GM18870 (cell line): ENCODE data around the gene ADK.

ENCODE experiments used
- ATAC-seq: cut with Tn5 transposase; IDR thresholded peaks from one replicate; pipeline ENCODE4 v1.9.1; 2021; ENCODE audit warnings: moderate library complexity; ENCODE audit not compliant: unreplicated experiment

Gene ADK

DNA sequence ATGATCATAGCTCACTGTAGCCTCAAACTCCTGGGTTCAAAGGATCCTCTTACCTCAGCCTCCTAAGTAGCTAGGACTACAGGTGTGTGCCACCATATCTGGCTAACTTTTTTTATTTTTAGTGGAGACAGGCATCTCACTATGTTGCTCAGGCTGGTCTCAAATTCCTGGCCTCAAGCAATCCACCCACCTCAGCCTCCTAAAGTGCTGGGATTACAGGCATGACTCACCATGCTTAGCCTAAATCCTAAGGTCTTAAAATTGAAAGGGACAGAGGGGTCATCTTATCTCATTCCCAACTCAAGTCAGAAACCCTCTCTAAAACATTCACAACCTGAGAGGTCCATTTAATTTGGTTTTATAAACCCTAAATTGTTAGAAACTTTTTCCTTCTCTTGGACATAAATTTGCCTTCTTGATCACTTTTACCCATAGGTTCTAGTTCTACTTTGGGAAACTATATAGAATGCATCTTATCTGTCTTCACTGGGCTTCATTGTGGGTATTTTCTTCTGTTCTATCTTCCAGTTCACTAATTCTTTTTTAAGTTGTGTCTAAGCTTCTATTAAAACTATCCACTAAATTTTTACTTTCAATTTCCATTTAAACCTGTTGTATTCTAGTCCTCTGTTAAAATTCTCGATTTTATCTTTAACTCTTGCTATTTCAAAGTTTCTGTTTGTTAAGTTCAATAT lies 492.0 kb downstream of the ADK start:
- ATAC-seq: no peak

DNA sequence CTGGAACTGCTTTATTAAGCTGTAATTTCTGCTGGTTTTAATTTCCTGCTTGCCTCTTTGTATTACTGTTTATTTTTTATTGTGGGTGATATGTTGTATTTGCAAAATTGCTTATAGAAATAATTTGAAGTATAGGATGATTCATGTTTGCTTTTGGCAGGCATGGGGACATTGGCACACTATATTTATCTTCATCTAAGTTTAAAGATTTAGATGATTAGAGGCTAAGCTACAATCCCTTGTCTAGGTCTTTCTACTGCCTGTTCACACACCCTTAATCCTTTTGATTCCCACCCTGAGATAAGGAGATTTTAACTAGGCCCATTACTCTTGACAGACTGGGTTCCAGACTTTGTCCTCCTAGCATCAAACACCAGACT lies 492.6 kb downstream of the ADK start:
- ATAC-seq: no peak

DNA sequence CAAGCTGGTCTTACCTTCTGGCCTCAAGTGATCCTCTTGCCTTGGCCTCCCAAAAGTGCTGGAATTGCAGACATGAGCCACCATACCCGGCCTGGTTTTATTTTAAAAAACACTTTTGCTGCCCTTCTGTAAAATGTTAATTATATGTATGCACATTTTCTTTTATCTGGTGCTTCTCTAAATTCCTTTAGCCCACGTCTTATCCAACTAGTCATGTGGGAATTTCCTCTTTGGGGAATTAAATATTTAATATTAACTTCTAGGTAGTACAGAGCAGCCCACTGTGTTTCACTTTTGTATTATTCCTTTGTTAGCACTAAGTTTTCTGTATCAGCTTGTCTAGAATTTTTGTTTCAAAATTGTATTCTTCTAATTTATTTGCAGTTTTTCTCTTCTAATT lies 493.7 kb downstream of the ADK start:
- ATAC-seq: no peak

DNA sequence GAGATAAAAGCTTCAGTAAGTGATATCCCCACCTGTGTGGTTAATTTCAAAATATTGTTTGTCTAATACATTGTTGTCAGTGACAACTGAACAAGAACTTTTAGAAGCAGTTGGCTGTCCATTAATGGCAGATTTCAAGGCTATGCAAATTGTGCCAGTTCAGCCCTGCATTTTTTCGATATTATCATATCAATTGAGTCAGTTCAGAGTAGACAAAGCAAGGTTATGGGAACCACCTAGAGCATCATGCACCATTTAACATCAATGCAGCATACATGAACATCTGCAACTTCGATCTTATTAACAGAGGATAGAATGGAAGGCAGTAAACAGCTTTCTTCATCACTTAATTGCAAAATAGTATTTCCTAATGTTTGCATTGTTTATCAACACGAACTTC lies 494.7 kb downstream of the ADK start:
- no peak for ATAC-seq

DNA sequence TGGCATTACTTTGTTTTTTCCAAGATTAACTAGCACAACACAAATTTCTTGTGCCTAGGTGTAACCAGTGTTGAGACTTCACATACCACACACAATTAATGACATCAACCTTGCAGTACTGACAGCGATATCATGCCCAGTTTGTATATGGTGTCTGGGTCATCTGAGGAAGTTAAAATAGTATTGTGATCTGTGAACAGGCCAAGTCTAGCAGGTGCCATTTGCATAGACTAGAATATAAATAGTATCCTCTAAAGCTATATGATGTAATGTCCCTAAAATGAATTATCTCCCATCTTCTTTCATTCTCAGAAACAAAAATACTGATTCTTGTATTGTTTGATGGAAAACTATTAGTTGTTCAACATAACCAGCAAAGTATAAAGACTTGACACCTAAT lies 499.6 kb downstream of the ADK start:
- no peak for ATAC-seq

DNA sequence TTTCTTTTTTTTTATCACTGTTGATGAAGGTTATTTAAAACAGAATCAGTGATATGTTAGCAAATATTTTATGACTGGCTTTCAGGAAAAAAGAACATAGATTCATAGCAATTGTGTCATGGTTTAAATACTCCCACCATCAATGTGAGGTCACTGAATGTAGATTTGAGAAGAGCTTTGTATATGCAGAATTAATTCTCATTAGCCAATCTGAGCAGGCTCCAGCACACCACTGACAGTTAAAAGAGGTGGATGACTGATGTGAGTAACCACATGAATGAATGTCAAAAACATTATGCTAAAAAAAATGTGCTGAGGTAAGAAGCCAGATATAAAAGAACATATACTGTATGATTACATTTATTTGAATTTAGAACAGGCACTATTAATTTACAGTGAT lies 500.5 kb downstream of the ADK start:
- no peak for ATAC-seq

DNA sequence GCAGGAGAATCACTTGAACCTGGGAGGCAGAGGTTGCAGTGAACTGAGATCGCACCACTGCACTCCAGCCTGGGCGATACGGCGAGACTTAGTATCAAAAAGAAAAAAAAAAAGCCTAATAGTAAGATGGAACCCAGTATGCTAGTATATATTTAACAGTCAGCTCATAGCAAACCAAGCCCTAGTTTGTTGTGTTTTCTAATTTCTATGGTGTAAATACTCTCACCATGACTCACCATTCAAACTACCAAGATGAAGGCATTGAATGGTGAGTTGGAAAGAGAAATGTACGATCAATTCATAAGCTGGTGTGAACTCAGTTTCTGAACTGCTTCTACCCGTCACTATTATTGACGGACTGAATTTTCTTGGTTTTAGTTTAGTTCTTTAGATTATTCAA lies 501.6 kb downstream of the ADK start:
- ATAC-seq: no peak

DNA sequence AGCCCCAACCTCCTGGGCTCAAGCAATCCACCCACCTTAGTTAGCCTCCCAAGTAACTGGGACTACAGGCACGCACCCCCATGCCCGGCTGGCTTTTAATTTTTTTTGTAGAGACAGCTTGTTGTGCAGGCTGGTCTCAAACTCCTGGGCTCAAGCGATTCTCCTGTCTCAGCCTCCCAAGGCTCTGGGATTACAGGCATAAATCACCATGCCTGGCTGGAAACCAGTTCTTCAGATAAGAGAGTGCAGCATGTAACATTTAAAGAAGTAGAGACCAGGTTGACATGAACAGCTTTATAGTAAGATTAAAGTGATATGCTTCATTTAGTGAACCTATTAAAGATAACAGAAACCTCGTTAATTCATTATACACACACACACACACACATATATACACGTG lies 507.5 kb downstream of the ADK start:
- no peak for ATAC-seq

DNA sequence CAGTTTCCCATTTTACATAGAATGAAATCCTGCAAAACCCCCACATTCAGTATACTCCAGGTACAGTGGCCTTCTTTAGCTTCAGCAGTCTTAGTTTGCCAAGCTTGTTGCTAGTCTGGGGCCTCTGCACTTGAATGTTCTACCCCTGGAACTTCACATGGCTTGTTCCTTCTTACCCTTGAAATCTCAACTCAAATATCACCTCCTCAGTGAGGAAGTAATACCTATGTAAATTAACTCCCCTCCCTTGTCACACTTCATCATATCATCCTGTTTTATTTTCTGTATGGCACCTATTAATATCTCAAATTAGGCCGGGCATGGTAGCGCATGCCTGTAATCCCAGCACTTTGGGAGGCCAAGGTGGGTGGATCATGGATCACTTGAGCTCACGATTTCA lies 511.6 kb downstream of the ADK start:
- no peak for ATAC-seq

DNA sequence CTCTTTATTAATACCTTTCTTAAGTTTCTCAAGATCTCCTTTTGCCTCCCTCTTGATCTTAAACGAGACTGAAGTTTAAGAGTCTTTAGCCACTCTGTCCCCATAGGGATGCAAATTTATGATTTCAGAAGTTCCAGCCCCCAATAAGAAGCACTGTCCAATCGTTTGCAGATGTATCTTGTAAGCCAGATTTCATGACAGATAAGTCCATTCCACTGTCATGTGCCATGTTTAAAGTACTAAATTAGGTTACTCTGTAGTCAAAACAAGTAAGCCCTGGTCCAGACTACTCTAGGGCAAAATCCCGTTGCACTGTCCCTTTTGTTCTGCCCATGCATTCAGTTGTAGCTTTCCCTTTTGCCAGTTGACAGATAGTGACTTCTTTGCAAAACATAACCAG lies 518.2 kb downstream of the ADK start:
- ATAC-seq: no peak

DNA sequence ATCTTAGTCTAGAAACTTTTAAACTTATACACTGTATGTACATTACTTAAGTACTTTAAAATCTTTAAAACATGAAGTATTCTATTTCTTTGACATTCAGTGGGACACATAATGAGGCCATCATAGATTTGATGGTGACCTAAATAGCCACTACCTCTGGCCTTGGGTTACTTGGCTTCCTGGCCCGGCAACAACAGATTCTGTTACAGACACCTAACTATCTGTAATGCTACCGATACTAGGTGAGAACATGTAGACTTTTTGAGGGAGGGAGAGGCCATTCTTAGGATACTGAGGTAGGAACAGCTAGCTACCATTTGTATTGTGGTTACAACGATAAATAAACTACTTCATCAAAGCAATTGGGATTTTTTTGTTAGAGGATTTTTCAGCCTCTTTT lies 520.7 kb downstream of the ADK start:
- ATAC-seq: no peak

DNA sequence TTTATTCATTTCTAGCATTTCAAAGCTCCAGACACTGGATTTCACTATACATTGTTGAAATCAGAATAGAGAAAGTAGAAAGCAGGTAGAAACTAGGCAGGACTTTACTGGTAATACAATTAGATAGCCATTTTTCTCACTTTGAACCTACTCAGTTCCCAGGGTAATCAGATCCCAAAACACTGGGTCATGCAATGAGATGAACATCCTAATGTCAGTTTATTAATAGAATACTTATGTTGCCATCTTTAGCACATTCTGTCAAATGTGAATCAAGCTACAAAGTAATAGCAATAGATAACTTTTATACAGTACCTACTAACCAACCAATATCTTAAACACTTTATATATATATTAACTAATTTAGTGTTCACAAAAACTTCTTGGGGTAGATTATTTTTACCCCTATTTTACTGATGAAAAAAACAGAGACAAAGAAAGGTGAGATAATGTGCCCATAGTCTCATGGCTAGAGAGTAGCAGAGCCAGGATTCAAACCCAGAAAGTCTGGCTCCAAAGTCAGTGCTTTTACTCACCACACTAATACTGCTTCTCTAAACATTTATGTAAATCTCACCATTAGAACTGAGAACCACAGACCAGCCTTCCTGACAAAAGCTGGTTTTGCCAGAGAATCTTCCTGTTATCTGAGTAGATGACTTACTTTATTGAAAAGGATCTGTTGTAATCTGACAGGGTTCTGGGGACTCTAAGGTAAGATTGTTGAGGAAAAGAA lies 521.6 kb downstream of the ADK start:
- no peak for ATAC-seq

DNA sequence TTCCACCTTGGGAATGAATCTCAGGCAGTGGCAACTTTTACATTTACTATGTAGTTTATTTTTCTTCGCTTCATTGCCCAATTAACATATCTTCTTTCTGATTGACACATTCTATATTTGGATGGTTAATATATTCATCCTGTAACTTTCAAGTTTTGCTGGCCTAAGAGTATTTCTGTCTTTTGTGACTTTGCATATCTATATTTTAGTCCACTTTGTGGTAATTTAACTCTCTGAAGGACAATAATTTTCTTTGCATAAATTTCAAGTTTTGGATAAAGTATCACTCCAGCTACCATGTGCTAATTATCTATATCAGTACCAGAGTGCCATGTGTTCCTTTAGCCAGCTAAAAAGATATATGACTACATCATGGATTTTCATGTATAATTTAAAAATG lies 523.9 kb downstream of the ADK start:
- ATAC-seq: no peak

DNA sequence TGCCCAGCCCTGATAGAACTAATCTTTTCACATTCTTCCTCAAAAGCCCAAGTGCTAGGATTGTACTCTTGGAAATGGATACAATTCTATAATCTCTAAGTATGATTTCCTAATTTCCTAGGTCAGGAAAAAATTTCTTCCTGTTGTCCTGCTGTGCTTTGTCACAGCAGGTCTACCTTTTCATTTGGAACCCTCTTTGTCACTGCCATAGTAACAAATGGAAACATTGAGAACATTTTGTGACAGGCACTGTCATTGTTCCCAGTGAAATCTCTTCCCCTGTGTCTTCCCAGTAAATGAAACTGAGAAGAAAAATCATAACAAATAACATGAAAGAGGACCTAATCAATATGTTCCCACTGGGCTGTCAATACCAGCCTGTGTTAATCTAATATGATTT lies 524.5 kb downstream of the ADK start:
- ATAC-seq: no peak

DNA sequence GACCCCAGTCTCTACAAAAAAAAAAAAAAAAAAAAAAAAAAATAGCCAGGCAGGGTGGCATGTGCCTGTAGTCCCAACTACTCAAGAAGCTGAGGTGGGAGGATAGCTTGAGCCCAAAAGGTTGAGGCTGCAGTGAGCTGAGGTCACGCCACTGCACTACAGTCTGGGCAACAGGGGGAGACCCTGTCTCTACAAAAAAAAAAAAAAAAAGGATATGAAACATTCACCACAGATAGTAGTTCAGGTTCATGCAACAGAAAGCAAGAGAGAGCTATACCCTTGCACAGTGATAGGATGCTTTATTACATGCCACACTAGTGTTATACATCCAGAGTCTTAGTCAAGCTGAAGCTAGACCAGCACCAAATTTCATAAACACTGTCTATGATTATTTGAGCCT lies 526.9 kb downstream of the ADK start:
- peak; percentile 78 for ATAC-seq

DNA sequence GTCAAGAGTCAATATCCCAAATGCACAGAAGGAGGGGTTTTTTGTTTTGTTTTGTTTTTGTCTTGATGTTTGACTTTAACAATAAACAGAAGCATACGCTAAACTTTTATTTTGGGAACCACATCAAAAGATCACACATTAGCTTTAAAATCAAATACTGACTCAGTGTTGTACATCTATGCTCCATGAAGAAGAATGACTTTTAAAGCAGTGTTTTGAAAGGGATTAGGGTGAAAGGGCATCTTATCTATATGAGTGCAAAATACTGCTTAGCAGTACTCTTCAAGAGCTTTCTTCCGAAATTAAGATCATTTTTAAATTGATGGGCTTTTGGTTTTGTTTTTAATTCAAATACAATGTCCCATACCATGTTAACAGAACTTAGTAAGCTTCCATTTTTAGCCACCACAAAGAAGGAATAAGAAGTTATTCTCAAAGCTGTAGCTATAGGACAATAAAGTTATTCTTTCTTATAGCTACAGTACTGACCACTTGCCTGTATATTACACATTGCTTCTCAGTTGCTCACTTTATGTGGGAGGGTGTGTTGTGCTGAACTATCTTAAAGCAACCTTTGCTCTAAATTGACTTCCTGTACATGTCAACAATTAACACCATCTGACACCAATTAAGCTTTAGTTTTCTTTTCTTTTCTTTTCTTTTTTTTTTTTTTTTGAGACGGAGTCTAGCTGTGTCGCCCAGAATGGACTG lies 531.1 kb downstream of the ADK start:
- ATAC-seq: no peak

DNA sequence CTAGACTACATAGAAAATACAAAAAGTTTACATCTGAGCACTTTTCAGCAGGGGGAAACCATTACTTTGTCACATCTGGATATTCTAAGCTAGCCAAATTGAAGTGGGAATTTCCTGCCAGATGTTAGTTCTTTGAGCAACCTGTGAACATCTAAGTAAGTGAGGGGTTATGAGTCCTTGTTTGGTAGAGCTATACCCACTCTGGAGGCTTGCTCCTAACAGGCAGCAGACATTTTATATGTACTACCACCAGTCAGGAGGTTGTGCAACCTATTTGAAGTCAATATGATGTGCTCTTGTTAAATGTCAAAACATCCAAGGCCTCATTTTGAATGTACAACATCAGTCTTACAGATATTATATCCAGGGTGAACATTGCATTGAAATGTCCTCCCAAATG lies 532.0 kb downstream of the ADK start:
- no peak for ATAC-seq

DNA sequence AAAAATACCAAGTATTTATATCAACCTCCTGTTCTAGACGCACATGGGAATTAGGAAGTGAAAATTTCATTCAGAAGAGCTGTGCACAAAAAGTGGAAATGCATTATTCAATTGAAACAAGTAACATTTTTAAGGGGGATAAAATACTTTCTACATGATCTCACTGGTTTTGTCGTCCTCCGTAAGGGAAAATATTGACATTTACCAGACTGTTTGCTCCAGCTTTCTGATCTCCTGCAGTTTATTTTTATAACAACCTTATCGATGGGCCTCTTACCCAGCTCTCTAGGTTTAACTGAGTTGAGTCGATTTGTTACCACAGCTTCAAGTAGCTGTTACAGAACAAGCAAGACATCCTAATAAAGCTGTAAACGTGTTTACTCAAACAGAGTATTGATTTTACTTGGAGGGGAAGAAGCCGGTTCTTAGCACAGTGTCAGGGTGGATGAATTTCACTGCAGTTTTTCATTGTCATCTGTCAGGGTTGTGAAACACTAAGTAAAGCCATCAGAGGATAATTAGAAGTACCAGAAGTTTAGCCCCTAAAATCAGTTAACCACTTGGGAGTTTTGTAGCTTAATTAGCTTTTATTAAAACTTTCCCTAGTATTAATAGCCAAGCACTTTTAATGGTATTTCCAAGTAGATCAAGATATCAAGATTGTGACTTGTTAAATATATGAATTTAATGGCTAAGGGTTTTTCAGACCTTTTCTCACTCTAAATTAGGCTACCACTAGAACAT lies 532.8 kb downstream of the ADK start:
- no peak for ATAC-seq

DNA sequence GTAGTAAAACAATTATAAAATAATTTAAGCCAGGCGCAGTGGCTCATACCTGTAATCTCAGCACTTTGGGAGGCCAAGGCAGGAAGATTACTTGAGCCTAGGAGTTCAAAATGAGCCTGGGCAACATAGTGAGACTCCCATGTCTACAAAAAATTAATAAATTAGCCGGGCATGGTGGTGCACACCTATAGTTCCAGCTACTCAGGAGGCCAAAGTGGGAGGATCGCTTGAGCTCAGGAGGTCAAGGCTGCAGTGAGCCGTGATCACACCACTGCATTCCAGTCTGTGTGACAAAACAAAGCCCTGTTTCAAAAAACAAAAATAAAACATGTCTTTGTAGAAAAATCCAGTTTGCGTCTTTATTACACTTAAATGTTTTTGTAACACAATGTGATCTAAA lies 533.4 kb downstream of the ADK start:
- no peak for ATAC-seq

DNA sequence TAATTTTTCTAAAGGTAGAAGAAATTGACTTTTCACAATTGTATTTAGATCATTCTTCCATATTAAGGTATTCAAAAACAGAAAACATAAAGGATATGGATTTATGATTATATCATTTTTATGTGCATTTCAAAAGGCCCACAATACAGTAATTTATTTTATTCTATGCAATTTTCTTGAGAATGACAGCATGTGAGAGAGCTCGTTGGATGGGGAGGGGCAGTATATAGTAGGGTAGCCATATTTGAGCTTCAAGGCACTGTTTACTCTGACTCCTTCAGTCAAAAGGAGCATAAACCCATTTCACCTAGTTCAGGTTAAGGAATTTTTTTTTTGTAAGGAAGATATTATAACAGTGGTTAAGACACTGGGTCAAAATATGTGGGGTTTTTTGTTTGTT lies 534.5 kb downstream of the ADK start:
- no peak for ATAC-seq

DNA sequence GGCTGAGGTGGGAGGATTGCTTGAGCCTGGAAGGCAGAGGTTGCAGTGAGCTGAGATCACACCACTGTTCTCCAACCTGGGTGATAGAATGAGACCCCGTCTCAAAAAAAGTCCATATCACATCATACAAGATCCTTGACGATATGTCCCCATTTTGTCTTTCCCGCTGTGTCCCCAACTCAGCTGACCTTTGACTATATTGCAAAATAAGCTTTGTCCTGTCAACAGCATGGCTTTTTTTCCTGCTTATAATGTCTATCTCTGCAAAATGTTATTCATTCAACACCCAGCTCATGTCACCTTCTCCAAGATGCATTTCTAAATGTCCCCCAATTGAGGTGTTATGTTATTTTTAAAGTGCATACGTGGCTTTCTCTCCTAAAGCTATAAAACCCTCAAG lies 539.4 kb downstream of the ADK start:
- no peak for ATAC-seq

DNA sequence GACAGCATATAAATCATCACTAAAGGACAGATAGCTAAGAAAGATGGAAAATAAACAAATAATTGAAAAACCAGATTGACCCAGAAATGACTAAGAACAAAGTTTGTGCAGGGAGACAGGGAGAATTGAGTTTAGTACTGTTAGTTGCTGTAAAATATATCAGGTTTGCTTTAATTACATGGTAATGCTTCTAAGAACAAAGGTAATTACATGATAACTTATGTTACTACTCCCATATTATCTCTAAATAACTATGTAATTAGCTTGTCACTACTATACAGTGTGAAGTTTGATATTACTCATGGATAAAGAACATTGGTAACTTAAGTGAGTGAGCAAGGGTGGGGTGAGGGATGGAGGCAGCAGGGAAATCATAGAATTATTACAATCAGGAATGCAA lies 540.1 kb downstream of the ADK start:
- ATAC-seq: no peak
